Measurements from ENCODE around the gene KIF21A.

The KIF21A gene

DNA sequence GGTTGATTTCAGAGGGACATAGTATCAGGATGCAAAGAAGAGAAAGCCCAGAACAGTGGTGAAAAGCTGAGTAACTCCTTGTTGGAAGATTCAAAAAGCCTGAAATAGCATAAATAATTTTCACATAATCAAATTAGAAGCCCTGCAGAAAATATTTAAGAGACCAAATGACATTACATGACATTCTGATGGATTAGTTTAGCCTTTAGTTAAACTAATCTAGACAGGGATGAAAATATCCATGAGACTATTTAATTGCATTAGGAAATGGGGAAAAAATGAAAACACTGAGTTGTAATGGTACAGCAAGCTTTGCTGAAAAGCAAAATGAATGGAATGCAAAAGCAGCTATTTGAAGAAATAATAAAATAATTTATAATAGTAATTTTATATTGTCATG lies 91.8 kb downstream of the KIF21A start:
- TF ChIP-seq TAF1 (IDR thresholded peaks at IDR 0.05; ENCODE audit: borderline replicate concordance, insufficient read depth, low read length) (no peak), FOXP2 (optimal IDR thresholded peaks at IDR 0.05; ENCODE audit: borderline replicate concordance, extremely low read depth, extremely low read length, insufficient read depth) (no peak), SIN3A (IDR thresholded peaks at IDR 0.05; ENCODE audit: borderline replicate concordance, insufficient read depth, low read length) (no peak), REST (IDR thresholded peaks at IDR 0.05; ENCODE audit: insufficient read depth in 1 of 2, low read depth in 2 of 2, low read length in 2 of 2) (no peak), POLR2AphosphoS5 (IDR thresholded peaks at IDR 0.05; ENCODE audit: low read depth, low read length) (no peak)

DNA sequence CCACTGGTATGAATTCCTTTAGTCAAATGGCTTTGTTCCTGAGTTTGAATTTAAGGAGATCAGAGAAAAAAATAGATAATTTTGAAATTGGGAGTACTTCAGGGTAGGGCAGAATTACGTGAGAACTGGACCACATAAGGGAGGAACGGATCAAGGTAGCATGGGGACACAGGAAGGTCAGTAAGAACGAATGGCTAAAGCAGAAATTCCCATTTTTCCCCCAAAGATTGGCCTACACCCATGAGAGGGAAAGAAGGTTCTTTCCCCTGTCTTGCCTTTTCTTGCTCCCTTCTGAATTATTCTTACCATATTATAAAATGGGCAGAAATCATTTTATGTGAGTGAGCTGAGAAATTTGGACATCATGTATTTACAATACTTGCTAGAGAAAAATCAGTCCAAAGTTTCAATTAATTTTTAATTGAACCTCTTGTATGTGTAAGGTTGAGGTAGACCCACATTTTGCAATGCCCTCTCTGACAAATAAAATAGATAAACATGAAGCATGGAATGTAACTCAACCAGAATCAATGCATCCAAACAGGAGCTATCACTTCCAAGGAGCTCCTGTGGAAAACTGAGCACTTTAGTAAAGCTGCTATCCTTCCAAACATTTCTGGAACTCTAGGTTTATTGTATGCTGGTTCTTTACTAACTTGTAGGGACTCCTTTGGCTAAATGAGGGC lies 93.8 kb downstream of the KIF21A start:
- TF ChIP-seq FOXP2 (optimal IDR thresholded peaks at IDR 0.05; ENCODE audit: borderline replicate concordance, extremely low read depth, extremely low read length, insufficient read depth) (no peak), TAF1 (IDR thresholded peaks at IDR 0.05; ENCODE audit: borderline replicate concordance, insufficient read depth, low read length) (no peak), SIN3A (IDR thresholded peaks at IDR 0.05; ENCODE audit: borderline replicate concordance, insufficient read depth, low read length) (no peak), POLR2AphosphoS5 (IDR thresholded peaks at IDR 0.05; ENCODE audit: low read depth, low read length) (no peak), REST (IDR thresholded peaks at IDR 0.05; ENCODE audit: insufficient read depth in 1 of 2, low read depth in 2 of 2, low read length in 2 of 2) (no peak)

DNA sequence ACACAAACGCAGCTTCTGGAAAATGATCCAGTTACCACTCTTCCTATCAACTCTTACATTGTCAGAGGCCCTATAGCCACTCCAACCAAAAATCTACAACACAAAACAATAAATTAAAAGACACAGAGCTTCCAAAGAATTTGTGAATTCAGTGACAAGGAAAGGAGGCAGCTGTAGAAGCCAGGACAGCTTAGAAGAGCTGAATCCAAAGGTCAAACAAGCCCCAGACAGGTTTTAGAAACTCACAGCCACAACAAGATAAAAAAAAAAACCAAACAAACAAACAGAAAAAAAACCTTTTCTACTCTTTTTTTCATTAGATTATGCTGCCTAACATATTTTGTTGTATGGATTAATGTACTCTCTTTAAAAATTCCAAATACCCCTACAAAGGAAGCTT lies 94.4 kb downstream of the KIF21A start:
- TF ChIP-seq REST (IDR thresholded peaks at IDR 0.05; ENCODE audit: insufficient read depth in 1 of 2, low read depth in 2 of 2, low read length in 2 of 2) (no peak), SIN3A (IDR thresholded peaks at IDR 0.05; ENCODE audit: borderline replicate concordance, insufficient read depth, low read length) (no peak), POLR2AphosphoS5 (IDR thresholded peaks at IDR 0.05; ENCODE audit: low read depth, low read length) (no peak), TAF1 (IDR thresholded peaks at IDR 0.05; ENCODE audit: borderline replicate concordance, insufficient read depth, low read length) (no peak)

GRCh38 chr12:39344926-39345325 lies 98.0 kb downstream of the KIF21A start:
- no peak for TF ChIP-seq POLR2AphosphoS5 (IDR thresholded peaks at IDR 0.05; ENCODE audit: low read depth, low read length)
- TF ChIP-seq SIN3A (IDR thresholded peaks at IDR 0.05; ENCODE audit: borderline replicate concordance, insufficient read depth, low read length): no peak
- TF ChIP-seq REST (IDR thresholded peaks at IDR 0.05; ENCODE audit: insufficient read depth in 1 of 2, low read depth in 2 of 2, low read length in 2 of 2): no peak
- no peak for TF ChIP-seq TAF1 (IDR thresholded peaks at IDR 0.05; ENCODE audit: borderline replicate concordance, insufficient read depth, low read length)
- no peak for TF ChIP-seq FOXP2 (optimal IDR thresholded peaks at IDR 0.05; ENCODE audit: borderline replicate concordance, extremely low read depth, extremely low read length, insufficient read depth)
